HEK293 (cell line): ENCODE data around the gene KRTAP4-9.
"Not testable (repeated sequence)": the region's sequence is repeated elsewhere in the genome, so short reads cannot be mapped to it uniquely, and the experiment has no call there.

Source experiments
- CTCF ChIA-PET: fragments of 350-600 bp; formaldehyde crosslinking; extraction: SDS; loops from one replicate; lab custom pipeline; 2021; ENCODE audit warnings: antibody characterized with exemption; lab: Yijun Ruan, JAX
- POLR2A ChIA-PET: fragments of 300-600 bp; formaldehyde crosslinking; extraction: SDS; loops from one replicate; lab custom pipeline; 2020; ENCODE audit warnings: antibody characterized with exemption, inconsistent platforms; lab: Yijun Ruan, JAX
- H3K27ac ChIP-seq: fragments of 200-500 bp; sonication (Bioruptor generic); 2 replicates; pipeline ENCODE4 v1.5.1; 2014; ENCODE audit warnings: low read depth, low read length, control low read depth, inconsistent platforms; ENCODE audit errors: extremely low read depth
- H3K36me3 ChIP-seq, 2 experiments: fragments of 200-500 bp in 1 of 2; sonication (Bioruptor generic) in 1 of 2; 1 replicate in 1 of 2; 2 replicates in 1 of 2; pipeline ENCODE4 v1.5.1; 2014 to 2017; ENCODE audit warnings: inconsistent platforms in 2 of 2, low read length in 2 of 2; ENCODE audit not compliant: control insufficient read depth in 2 of 2, insufficient read depth in 1 of 2
- H3K4me1 ChIP-seq: fragments of 200-500 bp; sonication (Bioruptor generic); 2 replicates; pipeline ENCODE4 v1.5.1; 2014; ENCODE audit warnings: mild to moderate bottlenecking, low read length, inconsistent platforms; ENCODE audit not compliant: control insufficient read depth, insufficient read depth
- H3K4me3 ChIP-seq: 2 replicates; pipeline ENCODE4 v1.5.1; 2011; ENCODE audit warnings: low read depth, mild to moderate bottlenecking, control low read depth, low read length, moderate library complexity
- H3K9me3 ChIP-seq: fragments of 200-500 bp; sonication (Bioruptor generic); 2 replicates; pipeline ENCODE4 v1.5.1; 2014; ENCODE audit warnings: low read depth, low read length, inconsistent platforms; ENCODE audit not compliant: control insufficient read depth, insufficient read depth
- BCL11B ChIP-seq: fragments of 450-650 bp; formaldehyde crosslinking; IDR thresholded peaks from 2 replicates; pipeline ENCODE4 v1.5.1; 2016; ENCODE audit warnings: low read depth, missing biosample characterization, missing genetic modification characterization
- GFI1B ChIP-seq: fragments of 450-650 bp; formaldehyde crosslinking; IDR thresholded peaks from 2 replicates; pipeline ENCODE4 v1.5.1; 2016; ENCODE audit warnings: missing biosample characterization, missing genetic modification characterization
- KLF9 ChIP-seq: fragments of 450-650 bp; formaldehyde crosslinking; IDR thresholded peaks from 2 replicates; pipeline ENCODE4 v1.5.1; 2016; ENCODE audit warnings: missing biosample characterization, missing genetic modification characterization, low read depth
- RBAK ChIP-seq: fragments of 450-650 bp; formaldehyde crosslinking; IDR thresholded peaks from 2 replicates; pipeline ENCODE4 v1.5.1; 2016; ENCODE audit warnings: missing biosample characterization, missing genetic modification characterization
- SETDB1 ChIP-seq: IDR thresholded peaks from one replicate; pipeline ENCODE4 v1.6.1; 2017; ENCODE audit warnings: mild to moderate bottlenecking, low read length, moderate library complexity, mixed read lengths; ENCODE audit not compliant: insufficient read length
- ZNF114 ChIP-seq: fragments of 450-650 bp; formaldehyde crosslinking; IDR thresholded peaks from 2 replicates; pipeline ENCODE4 v1.5.0; 2017; ENCODE audit warnings: missing biosample characterization, missing genetic modification characterization
- ZNF132 ChIP-seq: fragments of 450-650 bp; formaldehyde crosslinking; IDR thresholded peaks from 2 replicates; pipeline ENCODE4 v1.5.1; 2017; ENCODE audit warnings: missing biosample characterization, missing genetic modification characterization, borderline replicate concordance
- ZNF184 ChIP-seq: fragments of 450-650 bp; IDR thresholded peaks from 2 replicates; pipeline ENCODE4 v1.5.1; 2018; ENCODE audit warnings: missing biosample characterization, mild to moderate bottlenecking, missing genetic modification characterization
- ZNF202 ChIP-seq: fragments of 450-650 bp; formaldehyde crosslinking; IDR thresholded peaks from 2 replicates; pipeline ENCODE4 v1.5.1; 2016; ENCODE audit warnings: missing biosample characterization, missing genetic modification characterization, borderline replicate concordance
- ZNF416 ChIP-seq: fragments of 450-650 bp; formaldehyde crosslinking; IDR thresholded peaks from 2 replicates; pipeline ENCODE4 v1.5.1; 2016; ENCODE audit warnings: missing biosample characterization, missing genetic modification characterization
- ZNF585B ChIP-seq: fragments of 450-650 bp; formaldehyde crosslinking; IDR thresholded peaks from 2 replicates; pipeline ENCODE4 v1.5.1; 2016; ENCODE audit warnings: missing biosample characterization, missing genetic modification characterization
- ZNF837 ChIP-seq: fragments of 450-650 bp; formaldehyde crosslinking; IDR thresholded peaks from 2 replicates; pipeline ENCODE4 v1.5.1; 2016; ENCODE audit warnings: missing biosample characterization, missing genetic modification characterization
- ZSCAN5A ChIP-seq: fragments of 450-650 bp; formaldehyde crosslinking; IDR thresholded peaks from 2 replicates; pipeline ENCODE4 v1.5.1; 2016; ENCODE audit warnings: missing biosample characterization, missing genetic modification characterization
- TF ChIP-seq, protein P1 (sequence below): fragments of 450-650 bp; formaldehyde crosslinking; IDR thresholded peaks from 2 replicates; pipeline ENCODE4 v1.5.1; 2017; ENCODE audit warnings: missing biosample characterization, missing genetic modification characterization
- TF ChIP-seq, protein P2 (sequence below): fragments of 450-650 bp; formaldehyde crosslinking; IDR thresholded peaks from 2 replicates; pipeline ENCODE4 v1.5.1; 2016; ENCODE audit warnings: missing biosample characterization, missing genetic modification characterization, low read depth
- TF ChIP-seq, protein P3 (sequence below): fragments of 450-650 bp; formaldehyde crosslinking; IDR thresholded peaks from 2 replicates; pipeline ENCODE4 v1.5.1; 2017; ENCODE audit warnings: missing biosample characterization, missing genetic modification characterization

KRTAP4-9 gene

DNA sequence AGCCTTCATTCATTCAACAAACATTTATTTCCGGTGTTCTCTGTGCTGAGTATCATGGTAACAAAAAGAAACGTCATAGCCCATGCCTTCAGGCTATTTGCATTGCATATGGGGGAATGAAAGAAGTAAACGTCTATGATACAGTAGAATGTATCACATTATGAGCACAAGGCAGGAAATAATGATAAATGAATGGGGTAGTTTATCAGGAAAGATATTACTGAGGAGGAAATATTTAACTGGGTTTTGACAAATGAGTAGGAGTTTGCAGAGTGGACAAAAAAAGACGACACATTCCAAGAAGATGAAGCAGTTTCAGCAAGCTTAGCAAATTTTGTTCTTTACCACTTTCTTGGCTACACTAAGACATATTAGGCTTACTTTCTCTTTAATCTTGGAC is 22.6 kb upstream of the KRTAP4-9 start (continued):
- TF ChIP-seq ZSCAN5A (tag by site-specific recombination), result no peak
- no peak for TF ChIP-seq SETDB1
- no peak for TF ChIP-seq ZNF114 (tag by site-specific recombination)
- TF ChIP-seq ZNF132 (tag by site-specific recombination), result no peak
- TF ChIP-seq, all 188 proteins: peak for 0

DNA sequence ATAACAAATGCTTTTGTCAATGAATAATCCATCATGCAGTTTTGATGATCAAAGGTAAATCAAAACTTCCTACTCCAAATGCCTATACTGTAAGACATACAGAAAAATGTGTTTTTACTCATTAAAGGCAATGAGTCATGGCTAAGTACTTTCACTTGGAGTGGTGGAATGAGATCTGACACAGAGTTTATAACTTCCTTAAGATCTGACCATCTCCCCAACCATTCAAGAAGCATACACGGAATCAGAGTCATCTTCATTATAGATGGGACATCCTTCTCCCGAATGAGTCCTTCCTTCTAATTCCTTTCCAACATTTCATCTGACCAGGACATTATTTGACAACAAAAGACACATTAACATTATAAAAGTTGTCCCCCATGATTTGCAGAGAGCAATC is 21.8 kb upstream of the KRTAP4-9 start:
- POLR2A ChIA-PET, H3K27ac ChIP-seq, H3K36me3 ChIP-seq, H3K4me1 ChIP-seq, CTCF ChIA-PET, H3K9me3 ChIP-seq, H3K4me3 ChIP-seq: not testable (repeated sequence)

- POLR2A ChIA-PET, H3K4me3 ChIP-seq, H3K36me3 ChIP-seq, CTCF ChIA-PET, H3K9me3 ChIP-seq, H3K27ac ChIP-seq, H3K4me1 ChIP-seq: not testable (repeated sequence)
Measured at GRCh38 chr17:41084100-41084856, 20.9 kb upstream of the KRTAP4-9 start, which contains the start of gene KRTAP4-7. Gene KRTAP4-7, plus strand, starts transcription at chr17:41084150. Its CDS starts 57 bp downstream, at chr17:41084207.

DNA sequence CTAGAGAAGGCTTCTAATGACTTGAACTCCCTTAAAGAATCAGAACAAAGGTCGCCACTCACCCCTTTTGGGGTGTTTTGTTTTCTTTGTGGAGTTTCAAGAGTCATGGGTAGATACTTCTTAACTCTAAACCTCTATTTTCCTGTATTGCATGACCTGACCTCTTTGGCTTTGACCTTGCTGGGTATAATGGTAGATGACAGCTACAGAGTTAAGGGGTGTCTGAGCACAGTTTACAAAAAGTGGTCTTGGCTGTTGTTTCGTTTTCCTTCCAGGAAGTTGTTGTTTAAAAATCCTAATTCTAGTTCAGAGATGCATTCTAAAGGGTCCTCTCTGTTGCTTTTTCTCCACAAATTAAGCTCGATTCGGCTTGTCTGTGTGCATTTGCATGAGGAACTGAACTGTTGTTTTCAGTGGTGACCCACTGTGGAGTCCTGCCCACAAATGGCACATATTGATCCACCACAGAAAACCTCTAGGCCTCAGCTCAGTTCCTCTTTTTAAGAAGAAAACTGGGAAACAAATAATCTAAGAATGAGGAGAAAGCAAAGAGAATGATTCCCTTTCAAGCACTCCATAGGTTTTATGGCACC is 16.3 kb upstream of the KRTAP4-9 start:
- H3K27ac ChIP-seq, H3K4me3 ChIP-seq, H3K4me1 ChIP-seq, CTCF ChIA-PET, POLR2A ChIA-PET, H3K9me3 ChIP-seq, H3K36me3 ChIP-seq: not testable (repeated sequence)

DNA sequence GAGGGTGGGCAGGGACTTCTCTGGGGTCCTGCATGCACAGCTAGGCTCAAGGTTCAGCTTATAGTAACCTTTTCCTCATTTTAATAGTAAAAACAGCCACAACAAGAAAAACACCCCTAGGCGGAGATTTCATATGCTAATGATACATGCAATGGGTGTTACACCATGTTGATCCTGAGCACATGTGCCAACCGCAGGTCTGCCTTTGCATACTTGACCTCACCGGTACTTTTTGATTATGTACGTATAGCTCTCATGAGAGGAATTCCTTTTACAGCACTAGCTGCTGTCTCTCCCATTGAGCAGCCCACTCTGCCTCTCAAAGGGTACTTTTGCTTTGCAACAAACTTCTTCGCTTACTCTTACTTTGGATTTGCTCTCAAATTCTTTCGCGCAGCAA is 9.1 kb upstream of the KRTAP4-9 start:
- ChIA-PET CTCF (interaction anchor here (0.8 kb wide), 1 partner anchor 483 kb away, joined by 3 read pairs; no protein-coding TSS in a partner anchor), POLR2A (no interaction called here)
- no peaks in the 10 kb centered on the region for H3K4me1 ChIP-seq
- no peaks in the 10 kb centered on the region for H3K9me3 ChIP-seq
- H3K36me3 ChIP-seq, result no peaks in the 10 kb centered on the region
- no peak overlapping the region for H3K4me3 ChIP-seq
- H3K27ac ChIP-seq, result no peak overlapping the region
- TF ChIP-seq BCL11B (tag by site-specific recombination), result no peak
- TF ChIP-seq ZNF585B (tag by site-specific recombination), result no peak
- TF ChIP-seq, protein P1, sequence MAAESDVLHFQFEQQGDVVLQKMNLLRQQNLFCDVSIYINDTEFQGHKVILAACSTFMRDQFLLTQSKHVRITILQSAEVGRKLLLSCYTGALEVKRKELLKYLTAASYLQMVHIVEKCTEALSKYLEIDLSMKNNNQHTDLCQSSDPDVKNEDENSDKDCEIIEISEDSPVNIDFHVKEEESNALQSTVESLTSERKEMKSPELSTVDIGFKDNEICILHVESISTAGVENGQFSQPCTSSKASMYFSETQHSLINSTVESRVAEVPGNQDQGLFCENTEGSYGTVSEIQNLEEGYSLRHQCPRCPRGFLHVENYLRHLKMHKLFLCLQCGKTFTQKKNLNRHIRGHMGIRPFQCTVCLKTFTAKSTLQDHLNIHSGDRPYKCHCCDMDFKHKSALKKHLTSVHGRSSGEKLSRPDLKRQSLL (tag by site-specific recombination), result no peak
- TF ChIP-seq ZNF202 (tag by site-specific recombination), result no peak
- TF ChIP-seq, all 188 proteins: peak for 0

DNA sequence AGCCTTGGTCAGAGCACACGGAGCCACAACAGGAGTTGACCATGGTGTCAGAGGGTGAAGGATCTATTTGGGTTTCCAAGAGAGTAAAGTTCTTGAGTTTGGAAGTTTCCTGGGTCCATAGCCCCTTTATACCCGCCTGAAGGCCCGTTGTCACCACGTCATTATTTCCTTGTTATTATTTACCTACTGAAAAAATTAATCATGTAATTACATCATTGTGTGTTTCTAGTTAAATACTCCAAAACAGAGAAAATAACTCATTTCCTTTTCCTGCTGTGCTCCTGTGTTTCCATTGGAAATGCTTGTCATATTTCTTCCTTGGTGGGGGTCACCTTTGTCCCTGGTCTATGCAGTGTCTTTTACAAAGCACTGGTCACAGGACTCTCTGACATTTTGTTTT is 7.1 kb upstream of the KRTAP4-9 start, which contains the start of gene KRTAP4-8:
Gene KRTAP4-8, minus strand, starts transcription at position 101 of the 400 bp plus-strand sequence. Its CDS starts 58 bp downstream, at position 43.
- no peak within 1 kb of the TSS for H3K27ac ChIP-seq
- ChIA-PET POLR2A (no interaction called here), CTCF (no interaction called here)
- no peaks in the 10 kb centered on the region for H3K36me3 ChIP-seq
- H3K4me1 ChIP-seq, result no peaks in the 10 kb centered on the region
- no peak within 1 kb of the TSS for H3K4me3 ChIP-seq
- H3K9me3 ChIP-seq, result no peaks in the 10 kb centered on the region
- TF ChIP-seq BCL11B (tag by site-specific recombination) (no peak), ZNF837 (tag by site-specific recombination) (no peak), ZNF184 (no peak), ZNF416 (tag by site-specific recombination) (no peak), GFI1B (no peak), KLF9 (tag by site-specific recombination) (no peak), RBAK (tag by site-specific recombination) (no peak)
- TF ChIP-seq, protein P2, sequence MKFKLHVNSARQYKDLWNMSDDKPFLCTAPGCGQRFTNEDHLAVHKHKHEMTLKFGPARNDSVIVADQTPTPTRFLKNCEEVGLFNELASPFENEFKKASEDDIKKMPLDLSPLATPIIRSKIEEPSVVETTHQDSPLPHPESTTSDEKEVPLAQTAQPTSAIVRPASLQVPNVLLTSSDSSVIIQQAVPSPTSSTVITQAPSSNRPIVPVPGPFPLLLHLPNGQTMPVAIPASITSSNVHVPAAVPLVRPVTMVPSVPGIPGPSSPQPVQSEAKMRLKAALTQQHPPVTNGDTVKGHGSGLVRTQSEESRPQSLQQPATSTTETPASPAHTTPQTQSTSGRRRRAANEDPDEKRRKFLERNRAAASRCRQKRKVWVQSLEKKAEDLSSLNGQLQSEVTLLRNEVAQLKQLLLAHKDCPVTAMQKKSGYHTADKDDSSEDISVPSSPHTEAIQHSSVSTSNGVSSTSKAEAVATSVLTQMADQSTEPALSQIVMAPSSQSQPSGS (tag by site-specific recombination), result no peak
- TF ChIP-seq, protein P3, sequence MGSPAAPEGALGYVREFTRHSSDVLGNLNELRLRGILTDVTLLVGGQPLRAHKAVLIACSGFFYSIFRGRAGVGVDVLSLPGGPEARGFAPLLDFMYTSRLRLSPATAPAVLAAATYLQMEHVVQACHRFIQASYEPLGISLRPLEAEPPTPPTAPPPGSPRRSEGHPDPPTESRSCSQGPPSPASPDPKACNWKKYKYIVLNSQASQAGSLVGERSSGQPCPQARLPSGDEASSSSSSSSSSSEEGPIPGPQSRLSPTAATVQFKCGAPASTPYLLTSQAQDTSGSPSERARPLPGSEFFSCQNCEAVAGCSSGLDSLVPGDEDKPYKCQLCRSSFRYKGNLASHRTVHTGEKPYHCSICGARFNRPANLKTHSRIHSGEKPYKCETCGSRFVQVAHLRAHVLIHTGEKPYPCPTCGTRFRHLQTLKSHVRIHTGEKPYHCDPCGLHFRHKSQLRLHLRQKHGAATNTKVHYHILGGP, result no peak
